NOMO-1 treated with dmso at 0.1 percent for 144 hours (cell line): ENCODE results near the gene FIBIN.
"Not testable (repeated sequence)": the region's sequence is repeated elsewhere in the genome, so short reads cannot be mapped to it uniquely, and the experiment has no call there.

Source experiments
- DNase-seq: peaks from one replicate; lab custom pipeline; 2025; ENCODE audit not compliant: unreplicated experiment; lab: John Stamatoyannopoulos, UW

Gene FIBIN

DNA sequence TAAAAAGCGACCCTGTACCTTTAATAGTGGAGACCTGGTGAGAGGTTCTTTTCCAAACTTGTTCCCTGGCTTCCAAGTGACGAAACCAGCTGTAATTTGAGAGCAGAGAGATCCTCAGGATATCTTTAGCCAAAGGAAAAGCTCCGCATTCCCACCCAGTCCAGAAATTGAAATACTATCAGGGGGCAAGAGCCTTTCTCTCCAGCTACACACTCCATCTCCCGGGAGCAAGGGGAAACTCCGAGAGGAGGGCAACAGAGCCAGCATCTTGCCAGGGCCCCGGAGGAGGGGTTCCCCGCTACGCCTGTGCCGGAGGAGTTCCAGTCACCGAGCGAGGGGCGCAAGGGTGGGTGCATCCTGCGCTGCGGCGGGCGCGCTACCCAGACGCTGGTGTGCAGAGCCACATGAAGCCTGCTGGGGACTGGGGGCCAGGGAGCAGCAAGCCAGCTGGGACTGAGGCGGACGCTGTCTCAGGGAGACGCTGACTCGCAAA is at the start of gene FIBIN:
Gene FIBIN (plus strand): TSS at position 148 of the 493 bp plus-strand sequence. CDS start 415 bp downstream, outside the sequence.
- DNase-seq, result no peak

DNA sequence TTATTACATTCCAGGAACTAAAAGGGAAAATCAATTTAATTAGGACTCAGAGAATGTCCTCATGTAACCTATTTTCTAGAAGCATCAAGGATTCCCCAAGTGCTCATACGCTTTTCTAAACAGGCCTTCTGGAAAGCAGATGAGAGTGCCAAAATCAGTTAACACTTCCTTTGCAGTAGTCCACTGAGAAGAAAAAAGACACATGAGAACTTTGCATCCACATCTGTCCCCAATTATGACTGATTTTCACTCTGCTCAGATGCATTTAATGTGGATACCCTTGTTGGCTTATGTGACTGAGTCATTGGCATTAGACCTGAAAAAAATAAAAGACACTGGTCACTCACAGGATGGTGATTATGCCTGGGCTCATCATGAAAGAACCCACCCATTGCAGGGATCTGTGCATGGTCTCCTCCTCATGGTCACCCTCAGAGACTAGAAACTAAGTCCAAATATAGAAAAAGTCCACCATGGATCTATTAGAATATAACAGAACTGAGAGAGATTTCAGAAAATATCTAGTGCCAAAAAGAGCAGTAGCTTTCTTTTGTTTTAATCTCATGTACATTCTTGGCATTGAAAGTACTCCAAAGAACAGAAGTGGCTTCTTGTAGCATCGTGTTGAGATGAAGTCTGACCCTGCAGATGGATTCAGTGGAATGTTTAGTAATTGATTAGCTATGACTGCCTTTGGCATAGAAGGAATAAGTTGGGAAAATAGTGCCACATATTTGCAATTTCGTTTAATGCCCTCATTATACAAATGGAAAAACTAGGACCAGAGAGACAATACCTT is 48.8 kb upstream of the FIBIN start:
- no peak for DNase-seq

GRCh38 chr11:26946257-26946716 is 47.6 kb upstream of the FIBIN start:
- DNase-seq, result no peak

DNA sequence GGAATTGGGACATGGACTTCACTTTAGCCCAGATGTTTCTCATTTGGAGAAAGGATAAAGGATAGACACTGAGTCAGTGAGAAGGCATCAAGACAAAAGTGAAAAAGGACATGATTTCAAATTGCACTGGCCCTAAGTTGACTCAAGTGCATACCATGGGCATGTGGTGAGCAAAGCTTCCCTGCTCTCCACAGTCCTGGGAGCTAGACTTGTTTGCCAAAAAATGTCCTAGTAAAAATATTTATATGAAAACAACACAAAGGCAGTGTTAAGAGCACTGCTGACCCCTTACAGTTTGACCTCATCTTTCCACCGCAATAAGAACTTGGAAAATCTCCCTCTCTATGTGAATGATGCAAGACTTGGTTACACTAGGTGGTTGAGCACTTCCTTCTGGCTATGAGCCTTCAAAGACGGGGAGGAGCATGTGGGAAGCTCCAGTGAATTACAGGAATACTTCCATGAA is 46.5 kb upstream of the FIBIN start:
- DNase-seq, result no peak

DNA sequence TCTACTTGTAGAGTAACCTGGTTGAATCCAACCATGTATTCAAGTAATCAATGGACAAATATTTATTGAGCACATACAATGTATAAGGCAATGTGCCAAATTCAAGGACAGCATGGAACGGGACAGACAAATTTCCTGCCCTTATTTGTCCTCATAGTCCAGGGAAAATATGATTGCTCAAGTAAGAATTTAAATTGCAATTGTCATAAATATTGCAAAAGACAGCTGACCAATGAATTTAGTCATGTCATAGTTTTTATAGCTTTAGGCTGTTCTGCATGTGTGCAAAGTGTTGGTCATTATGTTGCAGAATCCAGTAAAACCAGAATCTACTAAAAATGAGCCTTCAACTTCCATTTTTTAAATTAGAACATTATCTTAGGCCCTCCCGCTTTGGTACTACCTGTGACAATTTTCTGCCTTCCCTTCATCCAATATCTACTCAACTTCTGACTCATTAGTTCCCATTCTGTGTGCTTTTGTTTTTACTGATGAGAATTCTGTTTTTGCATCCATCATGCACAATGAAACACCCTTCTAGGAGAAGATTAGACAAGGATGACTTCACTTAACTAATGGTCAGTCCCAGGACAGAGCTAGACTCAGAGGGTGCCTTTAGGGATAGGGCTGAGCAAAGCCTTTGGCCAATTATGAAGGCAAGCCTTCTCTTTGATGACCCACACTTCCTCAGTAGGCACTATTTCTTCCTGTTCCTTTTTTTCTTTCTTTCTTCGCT is 45.8 kb upstream of the FIBIN start:
- DNase-seq, result no peak

GRCh38 chr11:26948881-26949280 is 45.0 kb upstream of the FIBIN start:
- DNase-seq, result no peak

DNA sequence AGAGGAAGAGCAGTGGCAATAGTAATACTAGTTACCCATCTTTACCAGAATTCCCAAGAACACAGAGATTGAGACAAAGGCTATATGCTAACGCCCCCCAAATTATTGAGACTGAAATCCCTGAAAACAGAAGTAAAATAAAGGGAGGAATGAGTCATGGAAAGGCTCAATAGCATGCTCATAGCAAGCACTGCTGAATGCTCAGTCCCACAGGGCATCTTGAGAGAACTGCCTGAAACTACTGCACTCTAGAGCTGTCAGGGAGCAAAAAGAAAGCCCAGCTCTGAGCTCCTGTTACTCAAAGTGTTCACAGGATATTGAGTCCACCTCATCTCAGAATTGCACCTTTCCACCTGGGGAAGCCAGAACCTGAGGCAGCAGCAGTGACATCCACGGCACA is 44.1 kb upstream of the FIBIN start:
- no peak for DNase-seq

- DNase-seq, result no peak
Measured at GRCh38 chr11:26950260-26950719, 43.6 kb upstream of the FIBIN start.

- DNase-seq, result no peak
Measured at GRCh38 chr11:26951809-26952515, 42.0 kb upstream of the FIBIN start.

GRCh38 chr11:26953770-26954392 is 40.0 kb upstream of the FIBIN start:
- no peak for DNase-seq

GRCh38 chr11:26958005-26958701 is 35.8 kb upstream of the FIBIN start:
- no peak for DNase-seq

DNA sequence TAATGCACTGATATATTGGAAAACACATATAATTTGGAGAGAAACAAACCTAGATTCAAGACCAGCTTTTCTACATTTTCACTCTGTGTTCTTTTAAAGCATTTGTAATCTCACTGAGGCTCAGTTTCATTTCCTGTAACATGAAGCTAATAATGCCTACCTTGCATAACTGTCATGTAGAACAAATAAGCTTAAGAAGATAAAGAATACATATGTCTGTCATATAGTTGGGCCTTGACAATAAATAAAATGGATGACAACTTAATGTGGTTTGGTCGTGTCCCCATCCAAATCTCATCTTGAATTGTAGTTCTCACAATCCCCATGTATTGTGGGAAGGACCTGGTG is 35.2 kb upstream of the FIBIN start:
- no peak for DNase-seq

DNA sequence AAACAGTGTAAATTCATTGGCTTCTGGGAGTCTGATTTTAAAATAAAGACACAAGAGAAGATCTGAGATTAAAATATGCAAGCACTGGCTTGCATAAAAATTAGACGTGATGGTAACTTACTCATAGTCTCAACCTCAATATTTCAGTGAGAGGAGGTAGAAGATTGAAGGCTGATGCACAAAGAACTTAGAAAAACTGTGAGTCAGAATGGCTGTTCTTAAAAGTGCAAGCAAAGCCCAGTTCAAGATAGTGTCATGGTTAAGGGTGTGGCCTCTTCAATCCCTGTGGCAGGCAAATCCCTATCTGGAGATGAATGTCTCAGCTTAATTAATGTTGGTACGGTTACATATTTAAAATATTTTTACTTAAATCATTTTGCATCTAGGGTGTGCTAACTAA is 33.6 kb upstream of the FIBIN start:
- no peak for DNase-seq

- no peak for DNase-seq
Measured at GRCh38 chr11:26963764-26964163, 30.1 kb upstream of the FIBIN start.

- DNase-seq, result no peak
Measured at GRCh38 chr11:26964339-26964738, 29.6 kb upstream of the FIBIN start.

- DNase-seq, result not testable (repeated sequence)
Measured at GRCh38 chr11:26964847-26965485, 28.9 kb upstream of the FIBIN start.

DNA sequence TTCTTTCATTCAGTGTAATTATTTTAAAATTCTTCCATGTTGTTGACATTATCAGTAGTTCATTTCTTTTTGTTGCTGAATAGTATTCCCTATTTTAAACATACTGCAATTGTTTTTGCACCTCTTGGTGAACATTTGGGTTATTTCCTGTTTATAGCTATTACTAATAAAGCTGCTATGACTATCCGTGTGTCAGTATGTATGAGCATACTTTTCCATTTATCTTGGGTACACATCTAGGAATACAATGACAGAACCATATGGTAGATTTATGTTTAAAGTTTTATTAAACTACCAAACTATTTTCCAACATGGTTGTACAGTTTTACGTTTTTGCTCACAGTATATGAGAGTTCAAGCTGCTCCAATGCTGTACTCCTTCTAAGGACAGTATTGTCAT is 22.0 kb upstream of the FIBIN start:
- no peak for DNase-seq

DNA sequence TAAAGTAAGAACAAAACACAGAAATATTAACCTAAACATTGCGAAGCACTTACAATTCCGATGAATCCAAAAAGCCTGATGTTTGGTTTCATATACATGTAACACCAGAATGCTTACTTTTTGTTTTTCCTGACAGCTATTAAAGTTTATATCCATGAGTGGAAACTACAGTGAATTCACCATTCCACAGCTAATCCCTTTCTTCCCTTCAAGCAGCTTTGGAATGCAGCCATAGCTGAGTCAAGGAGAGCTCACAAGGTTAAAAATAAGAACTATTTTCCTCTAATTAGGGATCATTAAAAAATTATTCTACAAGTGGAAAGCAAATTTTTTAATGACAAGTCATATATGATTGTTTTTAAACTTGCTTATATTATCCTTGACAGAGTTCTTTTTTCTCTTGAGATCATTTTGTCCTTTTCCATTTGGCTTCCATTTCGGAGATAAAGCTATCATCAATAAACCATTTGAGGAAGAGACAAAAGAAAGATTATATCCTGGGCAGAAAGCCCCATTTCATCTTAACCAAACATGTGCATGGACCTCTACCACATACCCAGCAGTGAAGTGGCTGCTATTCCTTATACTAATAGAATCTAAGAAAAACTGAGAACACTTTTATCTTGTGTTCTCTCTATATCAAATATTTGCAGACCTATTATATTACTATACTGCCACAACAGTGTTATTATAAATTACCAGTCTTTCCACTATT is 19.7 kb upstream of the FIBIN start:
- DNase-seq, result no peak

GRCh38 chr11:26974996-26975395 is 18.9 kb upstream of the FIBIN start:
- no peak for DNase-seq
